Mesothelial cell of epicardium (in vitro differentiated cells): Measurements from ENCODE around the gene C19orf47. TPM values are rescaled to one million over a fixed set of nuclear protein-coding genes. Genes with fewer than 3 reads are reported as not detected.

Experiments used
- DNase-seq, 2 experiments: peaks; one replicate each; pipeline ENCODE4 v3.0.0; 2021; ENCODE audit warnings: low spot score in 2 of 2; ENCODE audit not compliant: unreplicated experiment in 2 of 2
- H3K27ac Mint-ChIP-seq: 2 replicates; pipeline ENCODE4 v1.8.0; 2021; ENCODE audit warnings: mixed read lengths
- H3K27me3 Mint-ChIP-seq: 2 replicates; pipeline ENCODE4 v1.8.0; 2021; ENCODE audit warnings: low read depth, mixed read lengths
- H3K36me3 Mint-ChIP-seq: 2 replicates; pipeline ENCODE4 v1.8.0; 2021; ENCODE audit warnings: mixed read lengths
- H3K4me1 Mint-ChIP-seq: 2 replicates; pipeline ENCODE4 v1.8.0; 2021; ENCODE audit warnings: mixed read lengths
- H3K4me3 Mint-ChIP-seq: 2 replicates; pipeline ENCODE4 v1.8.0; 2021; ENCODE audit warnings: mild to moderate bottlenecking, moderate library complexity, mixed read lengths
- H3K9me3 Mint-ChIP-seq: 2 replicates; pipeline ENCODE4 v1.8.0; 2021; ENCODE audit warnings: mixed read lengths
- CTCF ChIP-seq: fragments of 200-600 bp; sonication (generic); IDR thresholded peaks from one replicate; pipeline ENCODE4 v1.5.0; 2021; ENCODE audit warnings: antibody characterized with exemption; ENCODE audit not compliant: unreplicated experiment
- total RNA-seq: library from RNA; stranded (reverse); gene quantifications from 3 replicates; pipeline ENCODE4 v1.2.1, GENCODE V29; 2021

Gene C19orf47
- total RNA-seq, 1 donor from 2014 or later, result 17.8 TPM

GRCh38 chr19:40285353-40286234, 62.6 kb downstream of the C19orf47 start:
- DNase-seq, result peak; percentile 95 to 97
- H3K4me3 Mint-ChIP-seq, result peak overlapping the region; percentile 60
- TF ChIP-seq CTCF, result no peak
- peaks cover 37% of the 10 kb centered on the region for H3K4me1 Mint-ChIP-seq
- H3K27me3 Mint-ChIP-seq, result no peaks in the 10 kb centered on the region
- no peaks in the 10 kb centered on the region for H3K36me3 Mint-ChIP-seq
- no peaks in the 10 kb centered on the region for H3K9me3 Mint-ChIP-seq
- H3K27ac Mint-ChIP-seq, result peak overlapping the region; percentile 99

GRCh38 chr19:40284501-40285352, 63.5 kb downstream of the C19orf47 start, which contains the start of gene AKT2:
TSS of gene AKT2 (minus strand) at chr19:40285345. CDS start at chr19:40265267, 20,078 bp downstream.
- Mint-ChIP-seq H3K4me3 (peak within 1 kb of the TSS; percentile 86), H3K9me3 (no peaks in the 10 kb centered on the region), H3K27me3 (no peaks in the 10 kb centered on the region), H3K36me3 (no peaks in the 10 kb centered on the region), H3K4me1 (peaks cover 45% of the 10 kb centered on the region), H3K27ac (peak within 1 kb of the TSS; percentile 99)
- peak; percentile 74 to 88 for DNase-seq
- no peak for TF ChIP-seq CTCF

- Mint-ChIP-seq H3K9me3 (no peaks in the 10 kb centered on the region), H3K4me1 (peaks cover 46% of the 10 kb centered on the region), H3K27me3 (no peaks in the 10 kb centered on the region), H3K27ac (peak overlapping the region; percentile 95), H3K4me3 (peak overlapping the region; percentile 86), H3K36me3 (no peaks in the 10 kb centered on the region)
- DNase-seq, result no peak
- TF ChIP-seq CTCF, result no peak
Observed at GRCh38 chr19:40284251-40284500, 64.0 kb downstream of the C19orf47 start.

GRCh38 chr19:40283414-40284250, 64.6 kb downstream of the C19orf47 start:
- Mint-ChIP-seq H3K27ac (peak overlapping the region; percentile 95), H3K27me3 (no peaks in the 10 kb centered on the region), H3K4me1 (peaks cover 50% of the 10 kb centered on the region), H3K9me3 (no peaks in the 10 kb centered on the region), H3K4me3 (peak overlapping the region; percentile 86), H3K36me3 (no peaks in the 10 kb centered on the region)
- DNase-seq, result no peak
- no peak for TF ChIP-seq CTCF

GRCh38 chr19:40282920-40283319, 65.3 kb downstream of the C19orf47 start:
- Mint-ChIP-seq H3K4me1 (peaks cover 57% of the 10 kb centered on the region), H3K27ac (peak overlapping the region; percentile 95), H3K9me3 (no peaks in the 10 kb centered on the region), H3K4me3 (peak overlapping the region; percentile 86), H3K36me3 (no peaks in the 10 kb centered on the region), H3K27me3 (no peaks in the 10 kb centered on the region)
- DNase-seq, result no peak
- TF ChIP-seq CTCF, result no peak
